HG02840 (cell line): ENCODE data around the gene TMEM151A.
A peak's percentile ranks its signal among the peaks of the same experiment; 100 is the strongest.
"Not testable (repeated sequence)": the region's sequence is repeated elsewhere in the genome, so short reads cannot be mapped to it uniquely, and the experiment has no call there.

Experiments
- ATAC-seq: cut with Tn5 transposase; IDR thresholded peaks from one replicate; pipeline ENCODE4 v1.9.1; 2021; ENCODE audit warnings: mild to moderate bottlenecking, moderate library complexity, moderate number of reproducible peaks; ENCODE audit not compliant: unreplicated experiment, low FRiP score

Gene TMEM151A

DNA sequence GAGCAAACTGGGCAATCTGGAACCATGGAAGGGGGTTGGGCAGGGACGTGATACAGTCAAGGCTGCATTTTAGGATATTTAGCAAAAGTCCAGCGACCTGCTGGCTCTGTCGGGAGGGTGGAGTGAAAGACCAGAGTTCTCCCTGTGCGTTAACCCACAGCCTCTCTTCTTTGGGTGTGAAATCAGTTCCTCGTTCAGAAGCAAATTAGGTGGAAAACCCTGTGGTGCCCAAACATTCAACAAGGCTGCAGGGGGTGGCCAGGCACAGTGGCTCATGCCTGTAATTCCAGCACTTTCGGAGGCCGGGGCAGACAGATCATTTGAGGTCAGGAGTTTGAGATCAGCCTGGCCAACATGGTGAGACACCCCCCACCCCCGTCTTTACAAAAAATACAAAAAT, 5.9 kb downstream of the TMEM151A start:
- ATAC-seq: no peak

DNA sequence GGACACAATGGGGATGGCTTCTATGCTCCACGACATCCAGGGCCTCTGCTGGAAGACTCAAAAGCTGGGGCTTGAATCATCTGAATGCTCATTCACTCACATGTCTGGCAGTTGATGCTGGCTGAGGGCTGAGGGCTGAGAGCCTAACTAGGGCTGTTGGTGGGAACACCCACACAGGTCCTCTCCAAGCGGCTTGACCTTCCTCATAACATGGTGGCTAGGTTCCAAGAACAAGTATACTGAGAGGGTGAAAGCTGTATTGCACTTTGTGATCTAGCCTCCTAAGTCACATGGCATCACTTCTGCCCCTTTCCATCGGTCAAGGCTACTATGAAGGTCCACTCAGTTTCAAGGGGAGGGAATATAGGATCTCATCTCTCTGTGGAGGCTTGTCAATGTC, 7.5 kb downstream of the TMEM151A start:
- no peak for ATAC-seq

- ATAC-seq: no peak
These were observed 11.0 kb downstream of the TMEM151A start for GRCh38 chr11:66302656-66303055.

GRCh38 chr11:66309475-66309874, 17.8 kb downstream of the TMEM151A start:
- ATAC-seq: no peak

- ATAC-seq: no peak
These were observed 18.6 kb downstream of the TMEM151A start for GRCh38 chr11:66310324-66310723.

DNA sequence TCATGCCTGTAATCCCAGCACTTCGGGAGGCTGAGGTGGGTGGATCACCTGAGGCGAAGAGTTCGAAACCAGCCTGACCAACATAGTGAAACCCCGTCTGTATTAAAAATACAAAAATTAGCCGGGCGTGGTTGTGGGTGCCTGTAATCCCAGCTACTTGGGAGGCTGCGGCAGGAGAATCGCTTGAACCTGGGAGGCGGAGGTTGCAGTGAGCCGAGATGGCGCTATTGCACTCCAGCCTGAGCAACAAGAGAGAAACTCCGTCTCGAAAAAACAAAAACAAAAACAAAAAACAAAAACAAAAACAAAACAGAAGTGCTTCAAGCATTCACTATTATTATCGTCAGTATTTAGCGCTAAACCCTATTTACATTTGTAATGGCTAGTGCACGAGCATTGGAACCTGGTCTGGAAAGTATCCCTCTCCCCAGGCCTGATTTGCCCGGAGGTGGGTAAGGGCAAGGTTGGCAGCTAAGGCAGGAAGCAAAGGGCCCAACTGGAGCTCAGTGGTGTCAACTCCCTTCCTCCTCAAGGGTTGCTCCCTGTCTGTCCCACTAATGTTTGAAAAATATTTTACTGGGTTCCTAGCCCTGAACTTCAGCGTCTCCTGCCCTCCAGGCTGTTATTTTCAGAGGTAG, 19.2 kb downstream of the TMEM151A start:
- not testable (repeated sequence) for ATAC-seq

DNA sequence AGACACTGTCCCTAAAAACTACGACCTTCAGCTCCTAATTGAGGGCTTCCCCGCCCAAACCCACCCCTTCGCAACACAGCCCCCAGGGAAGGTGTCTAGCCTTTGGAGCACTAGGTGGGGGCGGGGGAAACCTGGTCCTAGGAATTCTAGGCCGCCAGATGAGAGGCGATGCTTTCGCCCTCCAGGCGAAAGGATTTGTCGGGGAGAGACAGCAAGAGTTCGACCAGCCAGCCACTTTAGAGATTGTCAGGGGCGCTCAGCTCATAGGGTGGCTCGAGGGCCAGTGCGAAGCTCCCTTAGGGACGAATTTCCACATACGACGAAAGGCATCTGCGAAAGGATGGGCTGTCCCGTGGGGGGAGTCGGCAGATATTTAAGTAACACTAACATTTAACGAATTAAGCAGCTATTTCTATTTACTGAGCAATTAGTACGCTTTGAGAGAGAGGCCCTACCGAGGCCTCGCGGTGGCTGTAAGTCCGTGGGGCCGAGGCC, 19.8 kb downstream of the TMEM151A start:
- no peak for ATAC-seq

- peak; percentile 76 for ATAC-seq
These were observed 20.4 kb downstream of the TMEM151A start for GRCh38 chr11:66311965-66312548.

DNA sequence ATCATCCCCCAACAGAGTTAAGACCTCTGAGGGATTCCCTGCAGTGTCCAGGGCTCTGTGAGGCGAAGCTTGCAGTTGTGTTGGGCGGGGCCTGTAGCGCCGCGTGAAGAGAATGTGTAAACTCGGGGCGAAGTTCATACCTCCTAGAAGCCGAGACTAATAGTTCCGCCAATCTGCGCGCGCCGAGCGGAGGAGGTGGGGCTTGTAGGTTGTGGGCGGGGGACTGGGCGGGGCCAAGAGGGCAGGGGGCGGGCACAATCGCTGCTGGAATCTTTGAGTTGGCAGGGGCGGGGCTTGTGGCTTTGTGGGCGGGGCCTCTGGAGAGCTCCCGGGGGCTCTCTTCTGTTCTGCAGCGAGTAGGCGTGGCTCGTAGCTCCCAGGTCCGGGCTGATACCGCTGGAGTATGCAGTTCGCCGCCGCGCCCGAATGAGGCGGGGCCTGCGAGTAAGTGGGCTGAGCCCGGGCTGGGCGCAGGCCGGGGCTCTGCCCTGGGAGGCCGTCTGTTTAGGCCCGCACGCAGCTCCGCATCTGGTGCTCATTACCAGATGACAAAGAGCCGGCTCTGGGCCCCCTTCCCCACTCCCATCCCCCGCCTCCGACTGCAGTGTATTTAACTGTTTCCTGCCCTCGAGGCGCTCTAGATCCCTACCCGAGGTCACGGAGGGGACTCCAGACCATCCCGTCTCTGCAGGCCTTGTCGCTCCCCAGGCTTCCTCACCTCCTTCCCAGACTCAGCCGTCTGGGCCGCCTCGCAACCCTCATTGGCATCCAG, 21.0 kb downstream of the TMEM151A start:
- peak; percentile 49 for ATAC-seq

DNA sequence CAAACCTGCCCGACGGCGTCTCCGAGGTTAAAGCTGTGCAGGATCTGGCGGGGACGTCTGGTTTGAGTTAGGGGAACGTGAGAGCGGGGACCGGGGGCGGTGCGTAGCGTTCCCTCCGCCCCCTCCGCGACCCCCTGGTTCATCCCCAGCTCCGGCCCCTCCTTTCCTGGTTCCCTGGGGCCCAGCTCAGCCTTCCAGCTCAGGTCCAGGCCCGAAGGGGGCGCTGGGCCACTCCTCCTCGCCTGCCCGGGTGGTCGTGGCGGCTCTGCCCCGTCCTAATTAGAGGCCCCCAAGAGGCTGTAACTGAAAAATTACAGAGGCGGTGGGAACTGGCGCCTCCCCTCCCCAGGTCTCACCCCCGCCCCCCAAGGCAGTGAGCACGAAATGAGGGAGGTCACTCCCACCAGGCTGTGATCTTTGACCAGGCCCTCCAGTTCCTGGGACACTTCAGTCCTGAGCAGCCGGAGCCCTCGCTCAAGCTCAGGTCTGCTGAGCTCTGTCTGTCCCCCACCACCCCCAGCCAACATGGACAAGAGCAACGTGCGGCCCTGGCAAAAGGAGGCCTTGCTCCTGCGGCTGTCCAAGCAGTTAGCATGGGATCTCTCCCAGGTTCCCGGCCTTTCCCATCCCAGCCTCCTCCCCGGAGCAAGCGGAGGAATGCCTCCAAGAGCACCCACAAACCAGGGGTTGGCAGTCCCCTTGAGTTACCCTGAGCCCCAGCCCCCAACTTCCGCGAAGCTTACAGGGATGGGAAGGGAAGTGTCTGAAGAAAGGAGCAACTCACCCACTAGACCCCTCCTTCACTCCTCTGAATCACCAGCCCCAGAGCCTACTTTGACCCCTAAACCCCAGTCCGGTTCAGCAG, 21.9 kb downstream of the TMEM151A start:
- ATAC-seq: no peak

DNA sequence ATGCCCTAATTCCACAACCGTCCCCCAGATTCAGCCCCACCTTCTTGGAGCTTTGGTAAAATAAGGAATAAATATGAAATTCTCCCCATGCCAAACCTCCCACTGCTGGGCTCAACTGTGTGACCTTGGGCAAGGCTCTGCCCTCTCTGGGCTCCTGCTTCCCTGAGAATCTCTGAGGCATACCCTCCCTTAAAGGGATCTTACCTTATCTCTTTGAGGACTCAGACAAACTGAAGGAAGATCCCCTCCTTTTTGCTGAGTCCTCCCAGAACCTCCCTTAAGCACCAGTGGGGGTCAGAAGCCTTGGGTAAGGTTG, 22.4 kb downstream of the TMEM151A start:
- no peak for ATAC-seq

DNA sequence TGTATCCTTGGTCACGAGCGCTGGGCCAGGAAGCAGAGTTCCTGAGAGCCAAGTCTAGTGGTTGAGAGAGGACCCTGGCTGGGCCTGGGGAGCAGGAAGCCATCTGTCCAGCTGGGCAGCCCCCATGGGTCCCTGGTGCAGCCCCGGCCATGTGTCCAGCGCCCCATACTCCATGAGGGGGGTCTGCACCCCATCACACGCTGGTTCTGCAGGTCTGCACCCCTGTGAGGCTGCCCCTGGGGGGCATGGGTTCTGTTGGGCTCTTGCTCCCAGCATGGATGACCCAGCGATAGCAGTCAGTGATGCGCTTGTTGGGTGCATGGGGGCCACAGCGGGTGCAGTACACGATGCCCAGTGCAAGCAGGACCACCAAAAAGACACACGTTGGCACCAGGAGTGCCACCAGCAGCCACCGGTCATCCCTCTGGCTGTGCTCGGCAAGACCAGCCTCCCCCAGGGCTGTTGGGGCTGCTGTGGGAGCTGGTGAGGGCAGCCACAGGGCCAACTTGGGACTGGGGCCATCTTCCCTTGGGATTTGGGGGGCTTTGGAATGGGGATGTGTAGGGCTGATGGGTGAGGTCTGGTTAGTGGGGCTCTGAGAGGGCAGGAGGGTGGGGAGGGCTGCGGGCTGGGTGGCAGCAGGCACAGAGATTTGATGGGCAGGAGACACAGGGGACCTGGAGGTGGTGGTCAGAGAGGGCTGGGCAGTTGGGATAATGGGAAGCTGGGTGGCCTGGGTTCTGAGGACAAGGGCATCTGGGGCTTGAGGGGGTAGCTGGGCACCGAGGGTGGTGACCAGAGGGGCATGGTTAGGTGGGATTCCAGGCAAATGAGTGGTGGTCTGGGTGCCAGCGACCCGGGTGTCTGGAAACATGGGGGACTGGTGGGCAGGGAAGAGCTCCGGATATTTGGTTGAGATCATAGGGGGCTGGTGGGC, 23.1 kb downstream of the TMEM151A start:
- ATAC-seq: no peak

DNA sequence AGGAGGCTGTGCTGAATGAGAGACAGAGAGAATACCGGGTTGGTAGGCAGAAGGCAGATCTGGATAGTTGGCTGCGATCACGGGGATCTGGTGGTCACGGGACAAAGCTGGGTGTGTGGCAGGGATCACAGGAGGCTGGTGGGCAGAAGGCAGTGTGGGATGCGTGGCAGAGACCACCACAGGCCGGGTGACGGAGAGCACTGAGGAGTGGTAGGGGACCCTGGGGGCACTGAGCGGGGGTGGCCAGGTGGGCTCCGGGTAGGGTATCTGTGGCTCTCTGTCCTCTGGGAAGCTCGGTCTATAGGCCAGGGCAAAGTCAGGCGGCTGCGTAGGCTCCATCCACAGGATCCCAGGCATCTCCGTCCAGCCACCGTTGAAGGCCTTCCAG, 23.8 kb downstream of the TMEM151A start:
- ATAC-seq: no peak

- no peak for ATAC-seq
These were observed 24.5 kb downstream of the TMEM151A start for GRCh38 chr11:66315921-66316811.

DNA sequence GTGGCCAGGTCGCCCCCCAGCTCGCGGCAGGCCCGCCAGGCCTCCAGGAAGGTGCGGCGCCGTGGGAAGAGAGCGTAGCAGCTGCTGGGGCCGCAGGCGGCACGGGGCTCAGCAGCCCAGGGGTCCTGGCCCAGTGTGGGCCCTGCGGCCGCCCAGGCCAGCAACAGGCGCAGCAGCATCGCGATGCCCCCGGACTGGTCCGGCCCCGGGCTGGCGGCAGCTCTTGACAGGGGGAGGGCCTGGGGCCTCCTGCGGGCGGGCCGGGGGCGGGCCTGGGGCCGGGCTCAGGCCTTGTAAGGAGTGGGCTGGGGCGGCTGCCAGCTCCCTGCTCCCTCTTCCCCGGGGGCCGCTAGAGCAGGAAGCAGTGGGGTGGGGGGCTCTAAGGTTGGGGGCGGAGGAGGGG, 25.2 kb downstream of the TMEM151A start, which contains the start of gene CD248:
TSS of gene CD248 (minus strand) at position 196 of the 403 bp plus-strand sequence. CDS start at position 179, 17 bp downstream.
- ATAC-seq: no peak

- ATAC-seq: no peak
These were observed 25.6 kb downstream of the TMEM151A start for GRCh38 chr11:66317322-66317722.

DNA sequence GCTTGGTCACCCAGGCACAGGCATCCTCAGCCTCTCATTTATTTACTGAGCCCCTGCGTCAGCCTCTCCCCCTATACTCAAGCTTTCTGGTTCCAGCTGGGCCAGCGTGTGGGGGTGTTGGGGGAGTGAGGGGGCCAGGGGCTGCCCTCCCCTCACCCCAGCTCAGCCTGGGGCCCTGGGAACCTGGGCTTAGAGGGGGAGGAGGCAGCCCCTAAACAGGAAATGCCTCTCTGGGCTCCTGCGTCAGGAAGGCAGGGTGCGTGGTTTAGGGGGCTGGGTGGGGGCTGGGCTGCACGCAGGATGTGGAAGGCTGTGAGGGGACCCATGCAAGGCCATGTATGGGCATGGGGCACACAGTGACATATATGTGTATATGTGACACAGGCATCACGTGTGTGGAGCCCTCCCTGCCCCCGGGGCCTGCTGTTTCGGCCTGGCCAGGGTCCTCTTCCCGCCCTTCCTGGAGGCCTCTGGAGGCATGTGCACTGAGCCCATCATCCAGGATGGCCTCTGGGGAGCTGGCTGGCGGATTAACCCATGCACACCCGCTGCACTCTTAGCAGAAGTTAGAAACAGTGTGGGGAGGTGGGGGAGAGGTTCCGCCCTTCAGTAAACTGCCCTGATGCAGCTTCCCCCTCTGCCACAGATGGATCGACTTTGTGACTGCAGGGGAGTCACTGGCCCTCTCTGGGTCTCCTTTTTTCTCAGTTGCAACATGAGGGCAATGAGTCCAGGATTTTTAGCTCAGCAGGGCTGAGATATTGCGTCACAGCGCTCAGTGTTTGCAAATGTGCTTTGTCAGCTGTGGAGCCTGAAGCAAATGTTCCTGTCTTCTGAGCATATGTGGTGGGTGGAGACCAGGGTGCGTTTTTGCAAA, 26.3 kb downstream of the TMEM151A start:
- no peak for ATAC-seq

DNA sequence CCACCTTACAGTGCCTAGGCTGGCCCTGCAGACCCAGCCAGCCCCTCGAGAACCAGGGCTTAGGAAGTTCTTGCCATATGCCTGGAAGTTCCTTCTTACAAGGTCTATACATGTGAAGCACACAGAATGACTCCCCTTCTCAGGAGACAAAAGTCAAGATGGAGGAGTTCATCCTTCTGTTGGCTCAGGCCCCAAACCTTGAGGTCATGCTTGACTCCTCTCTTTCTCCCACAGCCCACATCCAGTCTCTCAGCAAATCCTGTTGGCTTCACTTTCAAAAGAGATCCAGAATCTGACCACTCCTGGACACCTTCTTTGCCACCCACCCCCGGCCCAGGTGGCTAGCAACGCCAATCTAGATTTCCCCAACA, 26.9 kb downstream of the TMEM151A start:
- no peak for ATAC-seq
